Activated CD8-positive, alpha-beta memory T cell treated with anti-CD3 and anti-CD28 coated beads for 48 hours (primary cell): ENCODE measurements around the gene POR.

ENCODE experiments used
- DNase-seq, 3 experiments: peaks; one replicate each; pipeline ENCODE4 v3.0.0-alpha.2; 2020; ENCODE audit warnings: low read depth in 2 of 3, low spot score in 2 of 3

Gene POR

DNA sequence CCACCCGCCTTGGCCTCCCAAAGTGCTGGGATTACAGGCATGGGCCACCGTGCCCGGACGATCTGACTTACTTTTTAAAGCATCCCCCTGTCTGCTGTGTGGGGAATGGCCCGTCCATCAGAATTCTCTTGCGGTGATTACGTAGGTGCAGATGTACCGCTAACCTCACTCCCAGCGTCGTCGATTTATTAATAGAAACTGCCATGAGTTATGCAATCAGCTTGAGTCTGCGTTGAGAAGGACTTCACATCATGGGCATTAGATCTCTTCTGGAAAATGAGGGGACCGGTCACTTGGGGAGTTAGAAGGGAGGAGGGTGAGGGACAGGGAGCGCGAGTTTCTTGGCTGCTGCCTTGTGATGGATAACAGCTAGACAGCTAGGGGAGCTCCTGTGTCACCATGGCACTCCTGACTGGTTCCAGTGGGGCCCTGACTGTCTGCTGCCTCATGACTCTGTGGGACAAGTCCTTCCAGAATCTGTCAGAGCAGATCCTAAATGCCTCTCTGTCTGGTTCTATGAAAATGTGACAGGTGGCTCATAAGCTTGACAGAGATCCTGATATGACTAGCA lies 35.2 kb downstream of the POR start:
- DNase-seq, result no peak

DNA sequence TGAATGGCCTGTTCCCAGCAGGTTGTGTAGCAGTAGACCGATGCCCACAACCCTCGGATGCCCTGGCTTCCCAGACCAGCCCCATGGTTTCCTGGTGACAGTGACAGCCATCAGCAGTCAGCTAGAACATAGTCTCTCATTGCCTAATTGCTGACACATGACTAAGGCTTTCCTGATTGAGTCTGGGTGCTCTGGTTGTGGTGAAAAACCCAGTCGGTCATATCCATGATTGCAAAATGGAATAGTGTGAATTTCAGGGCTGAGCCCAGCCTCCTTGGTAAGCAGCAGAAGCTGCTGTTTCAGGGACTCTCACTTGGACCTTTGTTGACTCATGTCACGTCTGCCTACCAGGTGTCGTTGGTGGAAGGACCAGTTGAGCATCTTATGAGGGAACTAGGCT lies 36.6 kb downstream of the POR start:
- DNase-seq, result no peak

DNA sequence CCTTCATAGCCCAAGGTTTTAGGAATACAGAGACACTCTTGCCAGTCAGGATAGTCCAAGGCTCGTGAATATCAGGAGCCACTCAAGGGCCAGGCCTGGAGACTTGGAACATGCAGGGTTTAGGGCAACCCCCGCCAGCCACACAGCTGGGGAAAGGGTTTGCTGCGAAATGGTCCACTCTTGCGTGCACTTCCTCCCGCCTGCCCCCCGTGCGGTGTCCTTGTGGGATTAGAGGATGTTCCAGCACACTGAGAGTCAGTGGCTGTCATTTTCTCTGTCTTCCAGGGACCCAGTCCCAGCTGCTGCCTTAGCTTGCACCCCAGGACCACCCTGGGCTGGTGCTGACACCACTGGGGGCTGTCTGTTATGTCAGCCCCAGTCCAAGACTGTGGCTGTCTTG lies 38.5 kb downstream of the POR start:
- no peak for DNase-seq

DNA sequence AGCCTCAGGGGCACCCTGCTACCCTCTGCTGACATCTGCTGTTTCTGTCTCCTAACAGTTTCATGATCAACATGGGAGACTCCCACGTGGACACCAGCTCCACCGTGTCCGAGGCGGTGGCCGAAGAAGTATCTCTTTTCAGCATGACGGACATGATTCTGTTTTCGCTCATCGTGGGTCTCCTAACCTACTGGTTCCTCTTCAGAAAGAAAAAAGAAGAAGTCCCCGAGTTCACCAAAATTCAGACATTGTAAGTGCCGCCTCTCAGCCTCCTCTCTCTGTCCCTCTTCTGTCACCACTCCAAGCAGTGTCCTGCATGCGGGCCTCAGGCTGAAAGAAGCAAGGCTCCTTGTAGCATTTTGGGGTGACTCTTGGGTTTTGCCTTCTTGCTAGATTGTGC lies 39.0 kb downstream of the POR start:
- no peak for DNase-seq

DNA sequence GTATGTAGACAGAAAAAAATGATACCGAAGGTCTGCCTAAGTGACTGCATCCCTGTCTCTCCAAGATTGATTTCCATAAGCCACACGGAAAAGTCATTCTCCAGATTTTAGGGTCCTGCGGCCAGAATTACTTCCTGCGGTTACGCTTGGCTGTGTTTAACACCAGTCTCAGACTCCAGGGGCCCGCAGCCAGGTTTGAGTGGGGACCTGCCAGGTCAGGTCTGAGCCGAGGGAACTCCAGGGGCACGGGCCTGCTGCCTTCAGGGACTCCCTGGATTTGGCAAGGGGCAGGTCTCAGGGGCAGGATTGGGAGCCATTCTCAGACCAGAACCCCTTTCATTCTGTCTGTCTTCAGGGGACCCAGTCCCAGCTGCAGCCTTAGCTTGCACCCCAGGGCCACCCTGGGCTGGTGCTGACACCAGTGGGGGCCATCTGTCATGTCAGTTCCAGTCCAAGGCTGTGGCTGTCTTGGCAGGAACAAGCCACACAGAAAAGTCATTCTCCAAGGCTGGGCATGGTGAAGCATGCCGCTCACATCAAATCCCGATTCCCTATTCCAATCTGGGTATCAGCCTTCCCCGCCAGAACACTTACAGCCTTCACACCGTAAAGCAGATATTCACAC lies 40.5 kb downstream of the POR start:
- DNase-seq, result no peak

DNA sequence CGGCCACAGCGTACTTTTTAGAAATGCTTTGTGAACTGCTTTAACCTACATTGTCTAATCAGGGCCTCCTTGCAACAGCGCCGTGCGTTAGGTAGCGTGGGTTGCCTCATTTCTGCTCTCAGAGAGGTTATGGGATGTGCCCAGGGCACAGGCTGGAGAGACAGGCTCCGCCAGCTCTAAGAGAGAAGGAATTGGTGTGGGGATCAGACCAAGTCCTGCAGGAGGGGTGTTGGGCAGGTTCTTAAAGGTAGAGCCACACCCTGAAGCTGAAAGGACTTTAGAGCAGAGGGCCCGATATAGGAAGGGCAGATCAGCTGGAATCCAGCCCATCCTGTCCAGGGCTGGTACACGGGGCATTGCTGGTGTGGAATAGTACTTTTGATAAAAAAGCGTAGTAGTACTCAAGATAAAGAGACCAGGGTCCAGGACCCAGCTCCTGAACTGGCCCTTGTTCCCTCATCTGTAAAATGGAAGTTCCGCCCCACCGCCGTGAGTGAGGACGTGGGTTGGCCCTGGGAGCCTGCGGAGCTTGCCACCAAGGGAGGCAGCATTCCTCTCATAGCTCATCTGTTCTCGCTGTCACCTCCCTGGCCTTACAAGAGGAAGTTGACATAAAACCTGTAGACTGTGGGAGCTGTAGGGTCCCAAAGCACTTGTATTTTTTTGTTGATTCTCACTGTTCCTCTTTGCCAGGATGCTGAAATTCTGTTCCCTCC lies 42.2 kb downstream of the POR start:
- DNase-seq, result no peak

DNA sequence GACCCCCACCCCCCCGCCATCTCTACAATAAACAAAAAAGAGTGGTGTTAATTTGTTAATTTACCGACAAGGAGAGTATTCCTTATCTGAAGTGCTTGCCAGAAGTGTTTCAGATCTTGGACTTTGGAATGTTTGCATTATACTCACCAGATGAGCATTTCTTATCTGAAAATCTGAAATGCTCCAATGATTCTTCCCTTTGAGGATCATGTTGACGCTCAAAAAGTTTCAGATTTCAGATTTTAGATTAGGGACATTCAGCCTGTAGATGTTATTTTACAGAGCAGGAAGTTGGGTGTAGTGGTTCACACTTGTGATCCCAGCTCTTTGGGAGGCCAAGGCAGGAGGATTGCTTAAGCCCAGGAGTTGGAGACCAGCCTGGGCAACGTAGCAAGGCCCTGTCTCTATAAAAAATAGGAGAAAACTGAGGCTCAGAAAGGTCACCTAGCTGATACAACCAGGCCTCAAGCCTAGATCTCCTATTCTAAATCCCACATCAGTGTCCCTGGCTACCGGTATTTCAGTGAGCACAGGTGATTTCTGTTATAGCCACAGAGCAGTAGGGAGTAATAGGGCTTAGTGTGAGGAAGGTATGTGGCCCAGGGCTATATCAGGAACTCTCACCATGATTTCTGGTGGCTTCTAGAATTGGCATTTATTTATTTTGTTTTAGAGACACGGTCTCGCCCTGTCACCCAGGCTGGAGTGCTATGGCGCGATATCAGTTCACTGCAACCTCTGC lies 44.0 kb downstream of the POR start:
- no peak for DNase-seq

DNA sequence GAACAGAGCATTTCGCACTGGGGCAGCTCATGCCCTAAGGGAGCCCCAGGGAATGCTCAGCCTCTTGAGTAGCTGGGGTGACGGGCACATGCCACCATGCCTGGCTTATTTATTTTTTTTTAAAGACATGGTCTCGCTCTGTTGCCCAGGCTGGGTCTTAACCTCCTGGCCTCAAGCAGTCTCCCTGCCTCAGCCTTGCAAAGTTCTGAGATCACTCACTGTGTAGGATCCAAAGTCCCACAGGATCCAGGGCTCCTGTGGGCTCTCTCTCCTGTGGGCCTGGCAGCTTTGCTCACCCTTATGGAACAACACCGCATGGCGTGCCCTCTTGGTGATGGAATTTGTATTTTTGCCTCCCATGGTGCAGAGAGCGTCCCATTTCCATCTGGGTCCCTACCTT lies 45.4 kb downstream of the POR start:
- DNase-seq, result no peak

DNA sequence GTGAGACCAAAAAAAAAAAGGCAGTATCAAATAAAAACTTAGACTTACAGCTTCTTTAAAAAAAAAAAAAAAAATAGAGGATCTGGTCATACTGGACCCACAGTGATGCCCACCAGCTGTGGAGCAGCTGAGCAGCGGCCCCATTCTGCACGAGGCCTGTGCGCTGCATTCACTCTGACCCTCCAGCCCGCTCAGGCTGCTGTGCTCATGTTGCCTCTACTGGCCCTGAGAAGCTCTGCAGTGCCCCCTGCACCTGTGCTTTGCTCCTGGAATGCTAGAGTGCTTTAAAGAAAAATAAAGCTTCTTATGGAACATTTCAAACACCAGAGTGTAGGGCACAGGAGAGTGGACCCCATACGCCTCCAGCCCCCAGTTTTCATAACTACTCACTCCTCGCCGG lies 46.3 kb downstream of the POR start:
- no peak for DNase-seq

DNA sequence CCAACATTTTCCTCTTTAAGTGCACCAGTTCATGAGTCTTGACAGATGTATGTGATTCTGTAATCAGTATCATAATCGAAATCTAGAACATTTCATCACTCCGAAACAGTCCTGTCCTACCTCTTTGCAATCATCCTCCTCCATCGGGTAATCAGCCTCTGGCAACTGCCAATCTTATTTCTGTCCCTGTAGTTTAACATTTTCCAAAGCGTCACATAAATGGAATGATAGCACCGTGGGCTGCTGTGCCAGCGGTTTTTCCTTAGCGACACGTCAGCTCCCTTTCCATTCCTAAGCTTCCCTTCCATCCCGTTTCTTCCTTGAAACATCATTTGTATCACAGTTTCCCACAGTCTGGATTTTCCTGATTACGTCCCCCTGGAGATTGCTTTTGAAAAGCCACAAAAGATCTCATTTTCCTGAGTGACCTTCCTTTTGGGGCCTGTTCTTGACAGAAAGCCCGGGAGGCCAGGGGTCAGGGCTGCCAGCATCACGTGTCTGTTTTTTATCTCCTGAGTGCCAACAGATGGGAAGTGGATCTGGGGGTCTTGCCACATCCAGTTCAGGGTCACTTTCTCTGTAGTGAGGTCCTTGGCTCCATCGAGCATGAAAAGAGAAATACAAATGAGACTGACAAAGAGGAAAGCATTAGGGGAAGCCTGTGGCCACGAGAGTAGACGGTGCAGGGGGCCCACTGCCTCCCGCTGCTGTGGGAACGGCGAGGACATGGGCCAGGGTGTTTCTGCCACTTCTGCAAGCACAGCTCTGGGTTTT lies 47.8 kb downstream of the POR start:
- DNase-seq, result no peak

DNA sequence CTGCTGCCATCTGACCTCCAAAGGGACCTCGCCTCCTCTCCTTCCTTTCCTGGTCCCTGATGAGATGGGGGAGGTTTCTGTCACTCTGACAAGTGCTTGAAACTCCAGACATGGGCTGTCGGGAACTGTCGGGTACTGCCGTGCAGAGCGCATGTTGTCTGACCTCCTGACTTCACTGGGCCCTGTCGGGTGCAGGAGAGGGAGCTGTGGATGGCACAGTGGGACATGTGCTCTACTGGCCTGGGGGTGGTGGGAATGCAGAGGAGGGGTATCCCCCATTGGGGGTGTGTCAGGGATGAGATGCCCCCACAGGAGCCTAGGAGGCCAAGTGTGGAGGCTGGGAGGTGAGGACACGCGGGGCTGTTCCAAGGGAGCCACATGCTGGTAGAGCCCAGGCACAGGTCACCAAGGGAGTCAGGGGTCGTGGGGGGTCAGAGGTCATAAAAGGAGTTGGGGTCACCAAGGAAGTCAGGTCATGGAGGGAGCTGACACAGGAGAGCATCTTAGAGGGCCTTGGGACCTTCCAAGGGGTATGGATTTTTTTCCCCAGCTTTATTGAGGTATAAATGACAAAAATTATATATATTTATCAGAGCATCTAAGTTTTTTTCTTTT lies 48.5 kb downstream of the POR start:
- DNase-seq, result no peak

DNA sequence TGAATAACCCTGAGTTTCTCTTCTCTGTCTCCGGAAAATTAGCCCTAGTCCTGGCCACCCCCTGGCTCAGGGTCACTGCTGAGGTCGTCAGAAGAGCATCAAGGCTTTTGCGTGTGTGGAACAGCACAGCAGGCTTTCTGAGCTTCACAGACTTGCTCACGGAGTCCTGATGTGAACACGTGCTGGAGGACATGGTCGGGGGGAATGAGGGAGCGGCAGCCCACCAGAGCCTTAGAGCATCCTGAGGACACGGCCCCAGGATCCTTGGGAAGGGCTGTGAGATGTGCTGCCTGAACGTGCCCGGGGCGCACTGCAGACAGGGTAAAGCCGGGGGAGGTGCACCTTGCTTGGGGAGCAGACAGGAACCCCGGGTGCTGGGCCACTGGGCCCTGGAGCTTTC lies 50.7 kb downstream of the POR start:
- no peak for DNase-seq

DNA sequence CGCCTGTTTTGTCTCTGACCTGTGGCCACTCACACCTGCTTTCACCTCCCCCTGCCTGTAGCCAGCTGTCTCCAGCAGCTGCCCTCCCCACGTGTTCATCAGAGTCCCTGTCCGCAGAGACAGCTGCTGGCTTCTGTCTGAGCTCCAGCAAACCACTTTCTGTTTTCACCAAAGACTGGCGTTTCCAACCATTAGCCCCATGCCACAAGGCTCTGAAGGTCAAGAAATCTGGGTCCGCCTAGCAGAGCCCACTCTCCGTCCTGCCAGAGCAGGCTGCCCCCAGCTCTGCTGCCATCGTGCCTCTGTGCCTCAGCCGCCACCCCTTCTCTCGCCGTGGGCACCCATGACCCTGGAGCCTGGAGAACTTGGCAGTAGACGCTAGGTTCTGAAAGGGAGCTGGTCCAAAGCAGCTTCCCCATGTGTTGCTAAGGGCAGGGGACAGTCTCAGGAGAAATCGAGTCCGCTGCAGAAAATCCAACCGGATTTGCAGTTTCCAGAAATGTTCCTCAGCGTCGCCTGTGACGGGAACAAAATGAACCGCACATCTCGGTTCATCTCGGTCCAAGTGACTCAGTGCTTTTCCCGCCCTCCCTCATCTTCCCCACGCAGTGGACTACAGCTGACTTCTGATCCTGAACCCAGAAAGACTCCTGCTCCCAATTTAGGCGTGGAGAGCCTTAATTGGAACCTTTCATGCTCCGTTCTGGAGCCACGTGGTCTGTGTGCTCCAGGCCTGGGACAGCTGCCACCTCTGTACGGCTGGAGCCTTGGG lies 51.4 kb downstream of the POR start:
- DNase-seq, result no peak

DNA sequence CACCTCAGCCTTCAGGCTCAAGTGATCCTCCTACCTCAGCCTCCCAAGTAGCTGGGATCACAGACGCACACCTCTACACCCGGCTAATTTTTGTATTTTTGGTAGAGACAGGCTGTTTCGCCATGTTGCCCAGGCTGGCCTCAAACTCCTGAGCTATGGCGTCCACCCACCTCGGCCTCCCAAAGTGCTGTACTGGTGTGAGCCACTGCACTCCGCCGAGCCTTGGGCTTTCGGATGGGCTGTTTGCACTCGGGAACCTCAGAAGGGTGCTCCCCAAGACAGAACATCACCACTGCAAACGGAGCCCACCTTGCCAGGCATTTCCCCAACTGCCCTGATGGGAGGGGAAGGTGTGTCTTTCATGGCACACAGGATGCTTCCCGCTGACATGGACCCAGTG lies 52.1 kb downstream of the POR start:
- DNase-seq, result no peak

DNA sequence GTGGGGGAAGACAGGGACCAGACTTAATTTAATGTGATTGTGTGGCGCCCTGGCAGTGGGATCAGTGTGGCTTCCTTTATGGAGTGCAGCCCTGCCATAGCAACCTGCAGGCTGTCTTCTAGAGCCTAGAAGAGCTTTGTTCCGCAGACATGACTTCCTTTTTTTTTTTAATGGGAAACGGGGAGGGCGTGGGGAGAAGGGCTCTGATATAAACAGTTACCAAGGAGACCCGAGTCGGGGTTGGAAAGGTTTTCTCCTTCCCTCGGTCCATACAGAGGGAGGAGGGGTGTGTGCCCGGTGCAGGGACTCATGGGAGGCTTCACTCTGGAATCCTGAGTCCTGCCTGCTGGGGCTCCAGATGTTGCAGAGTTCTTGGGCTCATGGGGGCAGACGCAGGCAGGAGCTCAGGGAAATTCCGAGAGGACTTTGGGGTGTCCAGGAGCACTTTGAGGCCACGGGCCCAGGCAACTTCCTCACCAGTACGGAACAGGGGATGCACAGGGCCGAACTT lies 52.6 kb downstream of the POR start:
- DNase-seq, result no peak

DNA sequence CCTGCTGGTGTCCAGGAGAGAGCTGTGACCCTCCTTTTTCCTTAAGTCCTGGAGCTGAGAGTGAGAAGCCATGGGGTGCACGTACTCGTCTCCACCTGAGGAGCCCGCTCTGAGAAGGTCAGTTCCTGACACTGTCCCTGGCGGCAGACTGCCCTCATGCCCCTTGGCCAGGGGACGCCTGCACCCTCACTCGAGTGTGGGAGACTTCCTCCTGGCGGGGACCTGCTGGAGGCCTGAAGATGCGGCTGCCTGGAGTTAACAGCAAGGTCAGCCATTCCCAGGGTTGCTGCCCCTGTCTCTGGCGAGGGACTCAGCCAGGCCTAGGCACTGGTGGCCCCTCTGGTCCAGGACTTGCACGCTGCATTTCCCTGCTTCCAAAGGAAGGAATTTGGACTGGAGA lies 53.1 kb downstream of the POR start:
- DNase-seq, result no peak

DNA sequence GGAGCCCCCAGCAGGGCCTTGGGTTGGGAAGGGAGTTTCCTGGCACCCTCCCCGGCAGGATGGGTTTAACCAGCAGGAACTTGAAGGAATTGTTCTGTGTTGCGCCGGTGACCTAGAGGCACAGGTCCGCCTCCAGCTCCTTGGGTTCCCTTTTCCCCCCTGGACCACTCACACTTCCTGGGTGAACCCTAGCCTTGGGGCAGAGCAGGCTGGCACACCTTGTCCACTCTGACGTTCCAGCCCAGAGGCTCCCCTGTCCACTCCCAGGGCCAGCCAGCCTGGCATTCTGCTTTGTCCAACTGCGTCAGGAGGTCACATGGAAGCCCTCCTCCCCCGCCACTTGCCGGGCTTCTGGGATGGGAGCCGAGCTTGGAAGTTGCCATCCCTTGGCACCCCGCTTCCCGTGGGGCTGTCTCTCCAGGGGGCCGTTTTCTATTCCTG lies 53.6 kb downstream of the POR start:
- DNase-seq, result no peak

DNA sequence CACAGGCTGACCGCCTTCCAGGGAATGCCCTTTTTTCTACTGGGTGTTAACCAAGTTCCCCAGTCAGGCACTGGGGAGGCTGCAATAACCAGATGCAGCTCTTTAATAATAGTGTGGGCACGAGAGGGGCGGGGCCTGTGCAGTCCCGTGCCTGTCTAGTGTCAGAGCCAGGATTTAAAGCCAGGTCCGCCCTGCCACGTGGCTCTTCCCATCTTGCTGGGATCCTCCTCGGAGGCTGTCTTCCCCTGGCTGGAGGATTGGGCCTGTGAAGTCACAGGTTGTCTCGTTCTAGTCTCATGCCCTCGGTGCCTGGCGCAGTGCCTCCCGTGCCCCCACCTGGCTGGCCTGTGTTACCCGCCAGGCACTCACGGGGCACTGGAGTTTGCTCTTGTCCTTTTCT lies 54.2 kb downstream of the POR start:
- no peak for DNase-seq

DNA sequence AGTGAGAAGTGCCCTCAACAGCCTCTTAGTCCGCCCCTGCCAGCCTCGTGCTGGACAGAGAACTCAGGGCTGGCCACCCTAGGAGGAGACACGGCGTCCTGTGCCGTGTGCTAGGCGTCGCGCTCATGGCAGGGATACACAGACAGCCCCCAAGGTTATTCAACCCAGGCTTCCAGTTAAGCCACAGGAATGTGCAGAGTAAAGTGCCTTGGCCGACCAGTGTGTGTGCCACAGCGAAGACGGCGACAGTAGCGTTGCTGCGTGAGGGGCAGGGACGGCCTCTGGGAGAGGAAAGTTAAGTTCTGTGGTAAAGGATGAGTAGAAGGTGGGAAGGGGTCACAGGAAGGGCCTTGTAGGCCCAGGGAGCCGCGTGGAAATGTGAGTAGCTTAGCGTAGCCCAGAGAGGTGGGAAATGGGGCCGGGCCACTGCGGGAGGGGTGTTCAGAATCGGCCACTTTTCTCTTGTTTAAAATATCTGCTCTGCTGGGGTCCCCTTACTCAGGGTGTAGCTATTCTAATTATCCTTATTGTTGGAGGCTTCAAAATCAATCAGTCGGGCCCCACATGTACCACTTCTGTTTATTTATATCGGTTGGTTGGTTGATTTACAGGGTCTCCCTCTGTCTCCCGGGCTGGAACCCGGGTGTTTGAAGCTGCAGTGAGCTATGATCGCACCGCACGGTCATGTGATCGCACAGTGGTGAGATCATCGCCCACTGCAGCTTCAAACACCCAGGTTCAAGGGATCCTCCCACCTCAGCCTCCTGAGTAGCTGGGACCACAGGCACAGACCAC lies 54.9 kb downstream of the POR start:
- DNase-seq, result no peak
